ENCODE results near the gene MKNK2. TPM values are rescaled to one million over a fixed set of nuclear protein-coding genes. Genes with fewer than 3 reads are reported as not detected.
A peak's percentile ranks its signal among the peaks of the same experiment; 100 is the strongest.

The MKNK2 gene
- total RNA-seq, 1 donor from 2014 or later = 166 TPM

- peak overlapping the region; percentile 87 for H3K27ac Mint-ChIP-seq
- peaks cover 13% of the 10 kb centered on the region for H3K36me3 Mint-ChIP-seq (ENCODE audit: low read depth)
- intact Hi-C loops (cut with micrococcal nuclease) = loop anchor here (1.0 to 5.0 kb wide), 6 partner anchors 9 to 110 kb away; partner anchors contain the start of genes AP3D1, IZUMO4, MKNK2 and MOB3A
- peak overlapping the region; percentile 81 for H3K4me3 Mint-ChIP-seq
- H3K4me1 Mint-ChIP-seq (ENCODE audit: low read depth) = peaks cover 4% of the 10 kb centered on the region
- H3K27me3 Mint-ChIP-seq (ENCODE audit: insufficient read depth) = no peaks in the 10 kb centered on the region
- peak; percentile 99 for DNase-seq (ENCODE audit: low spot score)
- H3K9me3 Mint-ChIP-seq = no peaks in the 10 kb centered on the region
These were observed 9.2 kb downstream of the MKNK2 start for GRCh38 chr19:2041683-2042484.

GRCh38 chr19:2041433-2041682, 9.7 kb downstream of the MKNK2 start:
- Mint-ChIP-seq H3K4me1 (ENCODE audit: low read depth) (peaks cover 4% of the 10 kb centered on the region), H3K9me3 (no peaks in the 10 kb centered on the region), H3K36me3 (ENCODE audit: low read depth) (peaks cover 13% of the 10 kb centered on the region), H3K27ac (peak overlapping the region; percentile 87), H3K4me3 (peak overlapping the region; percentile 81), H3K27me3 (ENCODE audit: insufficient read depth) (no peaks in the 10 kb centered on the region)
- no peak for DNase-seq (ENCODE audit: low spot score)
- intact Hi-C loops (cut with micrococcal nuclease) = loop anchor here (5.0 kb wide), 1 partner anchor 111 kb away; the partner anchor contains the start of gene AP3D1

- intact Hi-C loops (cut with micrococcal nuclease) = loop anchor here (5.0 kb wide), 1 partner anchor 111 kb away; the partner anchor contains the start of gene AP3D1
- Mint-ChIP-seq H3K27me3 (ENCODE audit: insufficient read depth) (no peaks in the 10 kb centered on the region), H3K4me1 (ENCODE audit: low read depth) (peaks cover 4% of the 10 kb centered on the region), H3K36me3 (ENCODE audit: low read depth) (peaks cover 13% of the 10 kb centered on the region), H3K27ac (peak overlapping the region; percentile 87), H3K9me3 (no peaks in the 10 kb centered on the region), H3K4me3 (peak overlapping the region; percentile 81)
- no peak for DNase-seq (ENCODE audit: low spot score)
These were observed 10.2 kb downstream of the MKNK2 start for GRCh38 chr19:2040647-2041432.

GRCh38 chr19:2039959-2040646, 10.9 kb downstream of the MKNK2 start:
- Mint-ChIP-seq H3K36me3 (ENCODE audit: low read depth) (peaks cover 13% of the 10 kb centered on the region), H3K27me3 (ENCODE audit: insufficient read depth) (no peaks in the 10 kb centered on the region), H3K4me3 (no peak overlapping the region), H3K9me3 (no peaks in the 10 kb centered on the region), H3K4me1 (ENCODE audit: low read depth) (peaks cover 7% of the 10 kb centered on the region), H3K27ac (no peak overlapping the region)
- no peak for DNase-seq (ENCODE audit: low spot score)
- intact Hi-C loops (cut with micrococcal nuclease) = loop anchor here (5.0 kb wide), 1 partner anchor 112 kb away; the partner anchor contains the start of gene AP3D1

- intact Hi-C loops (cut with micrococcal nuclease) = no loop called here
- Mint-ChIP-seq H3K27me3 (ENCODE audit: insufficient read depth) (no peaks in the 10 kb centered on the region), H3K4me1 (ENCODE audit: low read depth) (peaks cover 8% of the 10 kb centered on the region), H3K36me3 (ENCODE audit: low read depth) (peaks cover 13% of the 10 kb centered on the region), H3K27ac (no peak overlapping the region), H3K9me3 (no peaks in the 10 kb centered on the region), H3K4me3 (peak overlapping the region; percentile 15)
- no peak for DNase-seq (ENCODE audit: low spot score)
These were observed 11.7 kb downstream of the MKNK2 start for GRCh38 chr19:2039089-2039958.

- Mint-ChIP-seq H3K4me1 (ENCODE audit: low read depth) (peaks cover 8% of the 10 kb centered on the region), H3K9me3 (no peaks in the 10 kb centered on the region), H3K4me3 (no peak overlapping the region), H3K36me3 (ENCODE audit: low read depth) (peaks cover 13% of the 10 kb centered on the region), H3K27ac (no peak overlapping the region), H3K27me3 (ENCODE audit: insufficient read depth) (no peaks in the 10 kb centered on the region)
- DNase-seq (ENCODE audit: low spot score) = no peak
- intact Hi-C loops (cut with micrococcal nuclease) = no loop called here
These were observed 12.6 kb downstream of the MKNK2 start for GRCh38 chr19:2038284-2039088.

- H3K9me3 Mint-ChIP-seq = no peaks in the 10 kb centered on the region
- intact Hi-C loops (cut with micrococcal nuclease) = no loop called here
- no peak for DNase-seq (ENCODE audit: low spot score)
- H3K4me3 Mint-ChIP-seq = no peak overlapping the region
- H3K27me3 Mint-ChIP-seq (ENCODE audit: insufficient read depth) = no peaks in the 10 kb centered on the region
- H3K27ac Mint-ChIP-seq = no peak overlapping the region
- H3K36me3 Mint-ChIP-seq (ENCODE audit: low read depth) = peaks cover 14% of the 10 kb centered on the region
- H3K4me1 Mint-ChIP-seq (ENCODE audit: low read depth) = peaks cover 13% of the 10 kb centered on the region
These were observed 13.3 kb downstream of the MKNK2 start for GRCh38 chr19:2037651-2038255.

- intact Hi-C loops (cut with micrococcal nuclease) = no loop called here
- Mint-ChIP-seq H3K27me3 (ENCODE audit: insufficient read depth) (no peaks in the 10 kb centered on the region), H3K9me3 (no peaks in the 10 kb centered on the region), H3K4me1 (ENCODE audit: low read depth) (peaks cover 24% of the 10 kb centered on the region), H3K36me3 (ENCODE audit: low read depth) (peaks cover 15% of the 10 kb centered on the region), H3K4me3 (no peak overlapping the region), H3K27ac (no peak overlapping the region)
- DNase-seq (ENCODE audit: low spot score) = no peak
These were observed 14.6 kb downstream of the MKNK2 start for GRCh38 chr19:2036424-2036823.

- Mint-ChIP-seq H3K36me3 (ENCODE audit: low read depth) (peaks cover 11% of the 10 kb centered on the region), H3K27me3 (ENCODE audit: insufficient read depth) (no peaks in the 10 kb centered on the region), H3K27ac (peak overlapping the region; percentile 68), H3K4me1 (ENCODE audit: low read depth) (peaks cover 24% of the 10 kb centered on the region), H3K9me3 (no peaks in the 10 kb centered on the region), H3K4me3 (no peak overlapping the region)
- no peak for DNase-seq (ENCODE audit: low spot score)
- intact Hi-C loops (cut with micrococcal nuclease) = loop anchor here (1.0 kb wide), 1 partner anchor 16 kb away; no protein-coding TSS in a partner anchor
These were observed 15.5 kb downstream of the MKNK2 start for GRCh38 chr19:2035590-2035991.

- intact Hi-C loops (cut with micrococcal nuclease) = loop anchor here (1.0 kb wide), 1 partner anchor 16 kb away; no protein-coding TSS in a partner anchor
- Mint-ChIP-seq H3K9me3 (no peaks in the 10 kb centered on the region), H3K27ac (peak overlapping the region; percentile 68), H3K4me1 (ENCODE audit: low read depth) (peaks cover 24% of the 10 kb centered on the region), H3K36me3 (ENCODE audit: low read depth) (peaks cover 9% of the 10 kb centered on the region), H3K27me3 (ENCODE audit: insufficient read depth) (no peaks in the 10 kb centered on the region), H3K4me3 (no peak overlapping the region)
- peak; percentile 56 for DNase-seq (ENCODE audit: low spot score)
These were observed 16.1 kb downstream of the MKNK2 start for GRCh38 chr19:2034729-2035589.

Measured in activated T-helper 1 cell treated with anti-CD3 and anti-CD28 coated beads, Interleukin-12 subunit alpha, Interleukin-12 subunit beta, Interleukin-2, Interleukin-4 antibody, amounts not matched to agents 30 ng/mL and 10 ng/mL and 1 ng/mL, durations not matched to agents 14 hours and 24 hours and 36 hours (primary cell).